KOPT-K1 (cell line): ENCODE results near the gene SGK1.

Experiments used
- H3K27ac ChIP-seq: fragments of 200-600 bp; sonication (generic); 2 replicates; pipeline ENCODE4 v1.5.1; 2016; ENCODE audit warnings: antibody characterized with exemption, mild to moderate bottlenecking, low read depth, low read length; ENCODE audit not compliant: poor library complexity, severe bottlenecking
- H3K36me3 ChIP-seq: fragments of 200-600 bp; sonication (generic); 2 replicates; pipeline ENCODE4 v1.5.1; 2017; ENCODE audit warnings: antibody characterized with exemption, mild to moderate bottlenecking, low read length, moderate library complexity; ENCODE audit not compliant: insufficient read depth
- H3K9me3 ChIP-seq: fragments of 200-600 bp; sonication (generic); 2 replicates; pipeline ENCODE4 v1.5.1; 2017; ENCODE audit warnings: antibody characterized with exemption, low read length, mild to moderate bottlenecking; ENCODE audit not compliant: insufficient read depth, poor library complexity, severe bottlenecking

SGK1 gene

DNA sequence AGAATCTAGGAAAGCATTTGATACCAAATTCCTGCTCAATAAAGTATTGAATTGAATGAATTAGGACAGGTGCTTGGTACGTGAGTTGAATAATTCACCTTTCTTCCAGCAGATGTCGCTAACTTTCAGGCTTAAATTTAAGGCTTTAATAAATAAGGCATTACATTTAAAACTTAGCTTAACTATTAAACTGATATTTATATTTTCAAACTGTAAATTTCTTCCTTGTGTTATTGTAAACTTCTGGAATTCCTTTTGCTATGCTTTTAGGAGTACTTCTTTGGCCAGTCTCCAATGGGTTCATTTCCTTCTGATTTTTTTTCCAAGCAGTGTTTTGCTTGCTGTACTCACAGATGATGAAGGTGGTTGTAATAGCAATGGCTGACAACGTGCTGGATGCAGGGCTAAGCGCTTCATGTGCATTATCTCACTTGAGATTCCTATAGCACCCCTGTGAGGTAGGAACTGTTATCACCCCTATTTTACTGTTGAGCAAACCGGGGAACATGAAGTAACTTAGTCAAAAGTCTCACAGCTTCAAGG is 194.2 kb downstream of the SGK1 start:
- Histone ChIP-seq H3K9me3 (no peaks in the 10 kb centered on the region), H3K36me3 (no peaks in the 10 kb centered on the region), H3K27ac (no peak overlapping the region)

DNA sequence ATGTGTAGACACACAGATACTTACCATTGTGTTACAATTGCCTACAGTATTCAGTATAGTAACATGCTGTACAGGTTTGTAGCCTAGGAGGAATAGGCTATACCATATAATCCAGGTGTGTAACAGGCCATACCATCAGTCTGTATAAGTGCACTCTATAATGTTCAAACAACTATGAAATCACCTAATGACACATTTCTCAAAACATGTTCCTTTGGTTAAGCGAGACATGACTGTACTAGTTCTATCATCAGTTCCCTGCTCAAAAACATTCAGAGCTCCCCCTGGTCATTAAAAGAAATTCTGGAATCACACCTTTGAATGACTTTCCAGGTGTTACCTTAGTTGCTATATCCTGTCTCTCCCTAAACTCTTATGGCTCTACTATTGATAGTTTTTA is 195.1 kb downstream of the SGK1 start:
- H3K27ac ChIP-seq: no peak overlapping the region
- no peaks in the 10 kb centered on the region for H3K9me3 ChIP-seq
- H3K36me3 ChIP-seq: no peaks in the 10 kb centered on the region

DNA sequence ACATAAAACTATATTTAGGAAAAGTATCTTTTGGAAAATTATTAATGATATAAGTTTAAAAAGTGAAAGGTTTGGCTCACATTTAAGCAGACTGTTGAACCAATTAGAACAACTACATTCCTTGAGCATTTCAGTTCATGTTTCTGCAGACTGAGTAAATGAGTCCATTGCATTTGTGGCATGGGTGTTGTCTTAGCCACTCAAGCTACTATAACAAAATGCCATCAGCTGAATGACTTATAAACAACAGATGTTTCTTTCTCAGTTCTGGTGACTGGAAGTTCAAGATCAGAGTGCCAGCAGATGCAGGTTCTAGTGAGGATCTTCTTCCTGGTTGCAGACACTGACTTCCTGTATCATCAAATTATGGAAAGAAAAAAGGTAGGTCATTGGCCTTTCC is 198.4 kb downstream of the SGK1 start:
- no peak overlapping the region for H3K27ac ChIP-seq

More for the DNA sequence above, 198.4 kb downstream of the SGK1 start:
- Histone ChIP-seq H3K9me3 (no peaks in the 10 kb centered on the region), H3K36me3 (no peaks in the 10 kb centered on the region)
